Mammary epithelial cell (primary cell): Measurements from ENCODE around the gene C2CD3.

Source experiments
- CTCF ChIP-seq, 2 donors: IDR thresholded peaks in 1 of 2; conservative IDR thresholded peaks in 1 of 2; 2 replicates each; pipeline ENCODE4 v1.5.1; 2011 to 2012; ENCODE audit warnings: inconsistent platforms in 2 of 2, low read length in 2 of 2, mild to moderate bottlenecking in 2 of 2, control low read depth in 1 of 2, low read depth in 1 of 2; ENCODE audit not compliant: insufficient read depth in 1 of 2; ENCODE audit errors: extremely low read depth in 1 of 2
- EZH2 ChIP-seq: IDR thresholded peaks from 2 replicates; pipeline ENCODE4 v1.6.1; 2012; ENCODE audit warnings: low read length, inconsistent platforms, borderline replicate concordance

- TF ChIP-seq CTCF (conservative IDR thresholded peaks at IDR 0.05 in 1 of 2, IDR thresholded peaks at IDR 0.05 in 1 of 2; ENCODE audit: extremely low read depth in 1 of 2, insufficient read depth in 1 of 2, low read depth in 1 of 2, low read length in 2 of 2) (no peak), EZH2 (no peak)
Measured at GRCh38 chr11:74171630-74171968, 797 bp upstream of the C2CD3 start.
